Stimulated activated CD8-positive, alpha-beta memory T cell treated with anti-CD3 and anti-CD28 coated beads, Interleukin-4, amount 100 ng/mL, for 4 hours (primary cell): Measurements from ENCODE around the gene GTF2H2.
"Not testable (repeated sequence)": the region's sequence is repeated elsewhere in the genome, so short reads cannot be mapped to it uniquely, and the experiment has no call there.

ENCODE experiments used
- DNase-seq, 2 donors: peaks; one replicate each; pipeline ENCODE4 v3.0.0-alpha.2; 2020; ENCODE audit warnings: low read depth in 2 of 2, low spot score in 1 of 2

The GTF2H2 gene

GRCh38 chr5:71067262-71067928 lies at the start of gene GTF2H2:
Gene GTF2H2 (minus strand): TSS chr5:71067676. CDS start chr5:71062763, 4,913 bp downstream.
- not testable (repeated sequence) for DNase-seq

- DNase-seq, result not testable (repeated sequence)
These were observed 42.3 kb upstream of the GTF2H2 start for GRCh38 chr5:71109730-71110275.

- DNase-seq, result not testable (repeated sequence)
These were observed 32.5 kb upstream of the GTF2H2 start for GRCh38 chr5:71099996-71100395.

- not testable (repeated sequence) for DNase-seq
These were observed 30.4 kb upstream of the GTF2H2 start for GRCh38 chr5:71097930-71098203.

- not testable (repeated sequence) for DNase-seq
These were observed 29.9 kb upstream of the GTF2H2 start for GRCh38 chr5:71097173-71097929.

- not testable (repeated sequence) for DNase-seq
These were observed 22.3 kb upstream of the GTF2H2 start for GRCh38 chr5:71089773-71090172.

GRCh38 chr5:71088754-71089153 lies 21.3 kb upstream of the GTF2H2 start:
- not testable (repeated sequence) for DNase-seq

GRCh38 chr5:71086145-71086544 lies 18.7 kb upstream of the GTF2H2 start:
- not testable (repeated sequence) for DNase-seq

GRCh38 chr5:71084280-71085063 lies 17.0 kb upstream of the GTF2H2 start:
- not testable (repeated sequence) for DNase-seq

- not testable (repeated sequence) for DNase-seq
These were observed 15.4 kb upstream of the GTF2H2 start for GRCh38 chr5:71082898-71083297.

GRCh38 chr5:71082340-71082739 lies 14.9 kb upstream of the GTF2H2 start:
- DNase-seq, result not testable (repeated sequence)

- DNase-seq, result not testable (repeated sequence)
These were observed 6.2 kb downstream of the GTF2H2 start for GRCh38 chr5:71061322-71061721.

GRCh38 chr5:71059426-71059825 lies 8.1 kb downstream of the GTF2H2 start:
- not testable (repeated sequence) for DNase-seq

GRCh38 chr5:71044808-71045207 lies 22.7 kb downstream of the GTF2H2 start:
- DNase-seq, result not testable (repeated sequence)

GRCh38 chr5:71044128-71044527 lies 23.3 kb downstream of the GTF2H2 start:
- not testable (repeated sequence) for DNase-seq

- not testable (repeated sequence) for DNase-seq
These were observed 36.3 kb downstream of the GTF2H2 start for GRCh38 chr5:71031046-71031776.

- DNase-seq, result not testable (repeated sequence)
These were observed 42.1 kb downstream of the GTF2H2 start, which contains the start of gene NAIP for GRCh38 chr5:71025289-71025953. Gene NAIP (minus strand): TSS chr5:71025339. CDS start chr5:71012915, 12,424 bp downstream.

GRCh38 chr5:71020643-71021042 lies 46.8 kb downstream of the GTF2H2 start:
- not testable (repeated sequence) for DNase-seq

- DNase-seq, result not testable (repeated sequence)
These were observed 49.0 kb downstream of the GTF2H2 start for GRCh38 chr5:71018376-71019005.

GRCh38 chr5:71014176-71014575 lies 53.3 kb downstream of the GTF2H2 start:
- no peak for DNase-seq
